Measurements from ENCODE around the gene CASQ2. TPM values are rescaled to one million over a fixed set of nuclear protein-coding genes. Genes with fewer than 3 reads are reported as not detected.
A peak's percentile ranks its signal among the peaks of the same experiment; 100 is the strongest.

The CASQ2 gene
- total RNA-seq, 2 donors from 2014 or later = 673 to 1,066 TPM

DNA sequence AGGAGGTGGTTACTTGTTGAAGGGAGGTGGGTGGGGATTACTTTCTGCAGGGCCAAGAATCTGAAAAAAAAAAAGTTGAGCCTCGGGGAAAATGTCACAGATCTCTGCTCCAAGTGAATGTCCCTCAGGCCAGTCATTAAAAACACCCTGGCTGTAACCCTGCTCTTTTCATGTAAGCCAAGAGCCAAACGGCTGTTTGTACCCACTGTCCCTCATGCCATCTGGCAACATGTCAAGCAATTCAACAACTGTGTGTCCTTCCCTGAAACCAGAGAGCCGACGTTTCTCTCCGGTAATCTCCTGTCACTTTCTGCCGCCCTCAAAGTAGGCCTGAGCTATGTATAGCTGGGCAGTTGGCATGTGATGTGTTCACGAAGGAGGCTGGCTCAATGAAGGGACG is 14.7 kb downstream of the CASQ2 start:
- Histone ChIP-seq H3K4me3 (no peak overlapping the region), H3K36me3 (peaks cover 7% of the 10 kb centered on the region), H3K4me1 (peaks cover 0 to 85% of the 10 kb centered on the region in 2 donors), H3K27me3 (no peaks in the 10 kb centered on the region), H3K9me3 (no peaks in the 10 kb centered on the region), H3K27ac (peak overlapping the region; percentile 82)
- peak; percentile 66 for DNase-seq (ENCODE audit: low spot score)
- TF ChIP-seq, protein P1, sequence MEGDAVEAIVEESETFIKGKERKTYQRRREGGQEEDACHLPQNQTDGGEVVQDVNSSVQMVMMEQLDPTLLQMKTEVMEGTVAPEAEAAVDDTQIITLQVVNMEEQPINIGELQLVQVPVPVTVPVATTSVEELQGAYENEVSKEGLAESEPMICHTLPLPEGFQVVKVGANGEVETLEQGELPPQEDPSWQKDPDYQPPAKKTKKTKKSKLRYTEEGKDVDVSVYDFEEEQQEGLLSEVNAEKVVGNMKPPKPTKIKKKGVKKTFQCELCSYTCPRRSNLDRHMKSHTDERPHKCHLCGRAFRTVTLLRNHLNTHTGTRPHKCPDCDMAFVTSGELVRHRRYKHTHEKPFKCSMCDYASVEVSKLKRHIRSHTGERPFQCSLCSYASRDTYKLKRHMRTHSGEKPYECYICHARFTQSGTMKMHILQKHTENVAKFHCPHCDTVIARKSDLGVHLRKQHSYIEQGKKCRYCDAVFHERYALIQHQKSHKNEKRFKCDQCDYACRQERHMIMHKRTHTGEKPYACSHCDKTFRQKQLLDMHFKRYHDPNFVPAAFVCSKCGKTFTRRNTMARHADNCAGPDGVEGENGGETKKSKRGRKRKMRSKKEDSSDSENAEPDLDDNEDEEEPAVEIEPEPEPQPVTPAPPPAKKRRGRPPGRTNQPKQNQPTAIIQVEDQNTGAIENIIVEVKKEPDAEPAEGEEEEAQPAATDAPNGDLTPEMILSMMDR (IDR thresholded peaks at IDR 0.05) = no peak

DNA sequence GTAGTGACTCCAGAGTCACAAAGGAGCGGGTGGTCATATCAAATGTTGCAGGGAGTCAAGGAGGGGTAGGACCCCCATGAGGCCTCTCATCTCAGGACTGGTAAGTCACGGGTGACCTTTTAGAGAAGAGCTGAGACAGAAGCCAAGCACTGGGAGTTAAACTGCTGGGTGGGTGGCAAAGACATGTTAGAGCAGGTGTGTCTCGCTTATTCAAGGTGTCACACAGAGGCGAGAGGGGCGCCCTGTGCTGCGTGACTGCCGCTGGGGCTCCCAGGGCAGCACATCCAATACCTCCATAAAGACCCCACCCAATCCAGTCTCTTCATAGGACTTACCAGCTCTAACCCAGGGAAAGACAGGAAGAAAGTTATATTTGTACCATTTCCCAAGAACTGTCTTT is 15.2 kb downstream of the CASQ2 start:
- Histone ChIP-seq H3K4me1 (peaks cover 0 to 86% of the 10 kb centered on the region in 2 donors), H3K4me3 (no peak overlapping the region)

DNA sequence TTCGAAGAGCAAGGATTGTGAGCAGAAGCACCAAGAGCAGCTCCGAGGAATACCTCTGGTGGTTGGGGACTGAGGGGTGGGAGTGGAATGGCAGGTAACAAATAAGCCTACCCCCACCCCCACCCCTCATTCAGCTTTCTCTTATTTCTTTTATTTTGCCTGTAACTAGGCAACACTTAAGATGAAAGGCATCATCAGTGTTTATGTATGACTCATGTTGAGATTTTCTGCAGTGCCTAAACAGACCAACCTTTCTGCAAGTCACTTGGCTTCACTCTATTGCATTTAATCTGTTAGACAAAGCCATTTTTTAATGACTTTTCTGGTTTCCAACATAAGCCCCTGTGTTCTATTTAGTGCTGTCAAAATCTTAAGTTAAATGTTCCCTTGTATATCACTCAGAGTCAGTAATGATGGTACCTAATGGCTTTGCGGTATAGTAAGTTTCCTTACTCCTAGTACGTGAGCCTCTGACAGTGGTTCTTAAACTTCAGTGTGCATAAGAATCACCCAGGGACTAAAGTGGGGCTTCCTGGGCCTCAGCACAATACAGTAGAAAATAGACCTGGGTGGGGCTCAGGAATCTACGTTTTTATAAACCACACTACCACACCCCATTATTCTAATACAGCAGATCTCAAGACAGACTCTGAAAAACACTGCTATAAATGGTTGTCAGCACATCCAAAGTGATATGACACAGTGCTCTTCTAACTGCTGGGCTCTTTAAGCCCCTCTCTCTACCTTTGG is 19.9 kb downstream of the CASQ2 start:
- Histone ChIP-seq H3K27me3 (no peaks in the 10 kb centered on the region), H3K4me3 (no peak overlapping the region), H3K36me3 (peaks cover 5% of the 10 kb centered on the region), H3K27ac (peak overlapping the region in 1 of 2 donors; percentile 28), H3K4me1 (peaks cover 0 to 48% of the 10 kb centered on the region in 2 donors), H3K9me3 (no peaks in the 10 kb centered on the region)
- TF ChIP-seq, protein P1 (IDR thresholded peaks at IDR 0.05) = no peak
- no peak for DNase-seq (ENCODE audit: low spot score)

More for the DNA sequence above, 15.2 kb downstream of the CASQ2 start:
- H3K27me3 ChIP-seq = no peaks in the 10 kb centered on the region
- peak overlapping the region; percentile 82 for H3K27ac ChIP-seq
- TF ChIP-seq, protein P1 (IDR thresholded peaks at IDR 0.05) = no peak
- no peak for DNase-seq (ENCODE audit: low spot score)
- peaks cover 2% of the 10 kb centered on the region for H3K36me3 ChIP-seq
- no peaks in the 10 kb centered on the region for H3K9me3 ChIP-seq

DNA sequence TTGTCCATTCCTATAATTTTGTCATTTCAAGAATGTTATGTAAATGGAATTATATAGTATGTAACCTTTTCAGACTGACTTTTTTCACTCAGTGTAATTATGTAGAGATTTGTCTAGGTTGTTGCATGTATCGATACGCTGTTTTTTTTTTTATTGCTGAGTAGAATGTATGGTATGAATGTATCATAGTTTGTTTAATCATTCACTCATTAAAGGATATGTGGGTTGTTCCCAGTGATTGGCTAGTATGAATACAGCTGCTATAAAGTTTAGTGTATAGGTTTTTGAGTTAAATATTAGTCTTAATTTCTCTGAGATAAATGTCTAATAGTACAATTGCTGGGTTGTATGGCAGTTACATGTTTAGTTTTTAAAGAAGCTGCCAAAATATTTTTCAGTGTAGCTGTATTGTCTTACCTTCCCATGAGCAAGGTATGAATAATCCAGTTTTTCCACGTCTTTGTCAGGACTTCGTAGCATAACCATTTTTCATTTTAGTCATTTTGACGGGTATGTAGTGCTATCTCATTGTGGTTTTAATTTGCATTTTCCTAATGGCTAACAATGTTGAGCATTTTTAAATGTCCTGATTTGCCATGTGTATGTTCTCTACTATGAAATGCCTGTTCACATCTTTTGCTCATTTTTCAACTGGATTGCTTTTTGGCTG is 22.4 kb downstream of the CASQ2 start:
- Histone ChIP-seq H3K27me3 (no peaks in the 10 kb centered on the region), H3K4me3 (no peak overlapping the region), H3K36me3 (peaks cover 13% of the 10 kb centered on the region), H3K27ac (no peak overlapping the region), H3K9me3 (no peaks in the 10 kb centered on the region), H3K4me1 (peaks cover 0 to 30% of the 10 kb centered on the region in 2 donors)
- TF ChIP-seq, protein P1 (IDR thresholded peaks at IDR 0.05) = no peak
- no peak for DNase-seq (ENCODE audit: low spot score)

DNA sequence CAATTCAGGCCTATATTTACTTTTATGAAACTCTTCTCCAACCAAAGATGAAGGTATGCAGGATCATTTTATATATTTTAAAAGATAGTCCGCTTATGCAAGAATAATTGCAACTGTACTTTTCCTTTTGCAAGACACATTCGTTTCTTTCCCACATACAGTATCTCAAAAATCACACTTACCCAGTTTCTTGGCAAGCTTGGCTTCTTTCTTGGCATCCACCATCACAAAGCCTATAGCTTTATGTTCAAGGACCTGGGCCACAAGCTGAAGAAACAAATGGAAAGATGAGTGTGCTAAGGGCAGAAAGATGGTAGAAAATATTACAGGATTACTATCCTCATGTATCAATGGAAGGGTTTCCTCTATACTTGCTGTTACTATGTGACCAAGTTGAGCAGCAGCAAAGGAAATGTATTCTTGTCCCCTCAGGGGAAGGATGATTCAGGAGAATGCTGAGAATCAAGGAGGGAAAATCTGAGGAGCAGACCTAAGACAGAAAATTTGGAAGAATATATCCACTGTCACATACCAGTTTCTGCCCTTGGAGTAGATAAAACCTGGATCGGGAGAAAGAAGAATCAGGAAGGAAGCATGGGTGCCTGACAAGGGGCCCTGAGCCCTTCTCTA is 23.8 kb downstream of the CASQ2 start:
- Histone ChIP-seq H3K27ac (no peak overlapping the region), H3K36me3 (peaks cover 22% of the 10 kb centered on the region), H3K27me3 (no peaks in the 10 kb centered on the region), H3K9me3 (no peaks in the 10 kb centered on the region), H3K4me3 (no peak overlapping the region), H3K4me1 (peaks cover 0 to 26% of the 10 kb centered on the region in 2 donors)
- TF ChIP-seq, protein P1 (IDR thresholded peaks at IDR 0.05) = no peak
- no peak for DNase-seq (ENCODE audit: low spot score)
